HG03342 (cell line): ENCODE data around the gene SEZ6.

Experiments
- ATAC-seq: cut with Tn5 transposase; IDR thresholded peaks from one replicate; pipeline ENCODE4 v1.9.1; 2021; ENCODE audit warnings: mild to moderate bottlenecking, moderate library complexity; ENCODE audit not compliant: unreplicated experiment

Gene SEZ6

GRCh38 chr17:29005936-29006511, at the start of gene SEZ6:
Gene SEZ6 (minus strand): TSS chr17:29006033. CDS start chr17:29005869, 164 bp downstream.
- no peak for ATAC-seq

GRCh38 chr17:29054835-29055234, 49.0 kb upstream of the SEZ6 start:
- ATAC-seq = no peak

- ATAC-seq = no peak
These were observed 45.9 kb upstream of the SEZ6 start for GRCh38 chr17:29051731-29052130.

GRCh38 chr17:29051194-29051593, 45.4 kb upstream of the SEZ6 start:
- ATAC-seq = no peak

GRCh38 chr17:29050176-29050575, 44.3 kb upstream of the SEZ6 start:
- no peak for ATAC-seq

- no peak for ATAC-seq
These were observed 43.8 kb upstream of the SEZ6 start for GRCh38 chr17:29049541-29050145.

- ATAC-seq = no peak
These were observed 42.9 kb upstream of the SEZ6 start for GRCh38 chr17:29048440-29049368.

- no peak for ATAC-seq
These were observed 40.6 kb upstream of the SEZ6 start for GRCh38 chr17:29046473-29046839.

- no peak for ATAC-seq
These were observed 40.1 kb upstream of the SEZ6 start for GRCh38 chr17:29045734-29046472.

- ATAC-seq = no peak
These were observed 39.2 kb upstream of the SEZ6 start for GRCh38 chr17:29045026-29045425.

- ATAC-seq = no peak
These were observed 37.8 kb upstream of the SEZ6 start for GRCh38 chr17:29043539-29044145.

GRCh38 chr17:29042679-29043538, 37.1 kb upstream of the SEZ6 start, which contains the start of gene PIPOX:
Gene PIPOX (plus strand): TSS chr17:29043141. CDS start chr17:29043226, 85 bp downstream.
- no peak for ATAC-seq

GRCh38 chr17:29042026-29042678, 36.3 kb upstream of the SEZ6 start:
- ATAC-seq = no peak

- no peak for ATAC-seq
These were observed 35.7 kb upstream of the SEZ6 start for GRCh38 chr17:29041571-29041970.

- ATAC-seq = no peak
These were observed 35.3 kb upstream of the SEZ6 start for GRCh38 chr17:29041091-29041490.

- no peak for ATAC-seq
These were observed 34.1 kb upstream of the SEZ6 start for GRCh38 chr17:29039764-29040598.

GRCh38 chr17:29038085-29038795, 32.4 kb upstream of the SEZ6 start:
- ATAC-seq = no peak

- no peak for ATAC-seq
These were observed 31.9 kb upstream of the SEZ6 start for GRCh38 chr17:29037739-29038084.
